HG03066 (cell line): ENCODE measurements around the gene FNTB.

Experiments used
- ATAC-seq: cut with Tn5 transposase; IDR thresholded peaks from one replicate; pipeline ENCODE4 v1.9.1; 2021; ENCODE audit warnings: low read depth; ENCODE audit not compliant: unreplicated experiment

Gene FNTB

DNA sequence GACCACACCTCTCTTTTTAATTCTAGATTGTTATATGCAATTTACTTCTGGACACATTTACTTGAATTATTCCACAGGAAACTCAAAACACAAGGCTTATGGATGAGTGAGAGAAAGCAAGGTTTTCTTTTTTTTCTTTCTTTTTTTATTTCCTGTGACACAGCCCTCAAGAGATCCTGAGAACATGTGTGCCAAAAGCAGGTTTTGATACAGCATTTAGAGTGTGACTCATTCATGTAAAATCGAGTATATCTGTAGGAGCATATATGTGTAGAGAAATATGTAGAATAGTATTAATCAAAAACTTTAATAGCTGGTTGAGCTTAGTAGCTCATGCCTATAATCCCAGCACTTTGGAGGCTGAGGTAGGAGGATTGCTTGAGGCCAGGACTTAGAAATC, 120.0 kb downstream of the FNTB start:
- ATAC-seq = no peak

DNA sequence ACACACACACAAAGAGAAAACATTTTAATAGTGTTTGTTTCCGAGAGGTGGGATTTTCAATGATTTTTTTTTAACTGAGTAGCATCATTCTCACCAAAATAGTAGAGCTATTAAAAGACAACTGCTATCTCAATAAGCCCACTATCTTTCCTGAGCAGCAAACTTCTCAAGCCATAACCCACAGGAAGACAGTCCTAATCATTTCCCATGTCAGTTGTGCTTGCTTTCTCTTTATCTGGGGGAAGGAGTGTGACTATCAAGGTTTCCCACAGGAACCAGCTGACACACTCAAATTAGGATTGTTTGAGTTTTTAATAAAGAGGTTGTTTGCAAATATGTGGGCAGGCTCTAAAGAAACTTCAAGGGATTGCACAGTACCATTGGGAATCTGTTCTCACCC, 120.5 kb downstream of the FNTB start:
- ATAC-seq = no peak

DNA sequence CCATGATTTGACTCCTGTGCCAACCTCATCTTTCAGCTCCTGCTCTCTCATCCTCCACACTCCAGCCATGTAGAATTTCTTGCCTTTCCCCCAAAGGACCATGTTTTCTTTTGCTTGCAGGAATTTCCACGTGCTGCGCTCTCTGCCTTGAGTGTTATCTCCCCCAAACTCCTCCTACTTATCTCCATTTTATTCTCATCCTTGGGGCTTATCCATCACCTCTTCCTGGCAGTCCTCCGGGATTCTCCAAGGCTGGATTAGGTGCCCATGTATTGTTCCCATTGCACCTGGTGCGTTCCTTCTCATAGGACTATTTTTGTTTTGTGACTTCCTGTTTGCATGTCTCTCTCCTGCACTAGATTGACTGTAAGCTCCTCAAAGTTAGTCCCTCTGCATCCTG, 122.7 kb downstream of the FNTB start:
- no peak for ATAC-seq

DNA sequence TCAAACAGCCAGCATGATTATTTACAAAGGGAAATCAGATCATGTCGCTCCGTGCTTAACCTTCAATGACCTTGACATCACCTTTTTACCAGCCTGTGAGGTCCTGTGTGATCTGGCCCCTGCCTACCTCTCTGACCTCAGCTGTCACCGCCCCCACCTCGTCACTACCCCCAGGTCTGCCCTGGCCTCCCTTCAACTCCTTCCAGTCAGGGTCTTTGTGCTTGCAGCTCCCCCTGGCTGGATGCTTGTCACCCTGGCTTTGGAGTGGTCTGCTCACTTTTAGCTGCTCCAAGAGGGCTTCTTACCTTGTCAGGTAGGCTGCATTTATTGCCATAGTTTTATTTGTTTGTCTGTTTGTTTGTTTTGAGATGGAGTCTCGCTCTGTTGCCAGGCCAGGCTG, 123.8 kb downstream of the FNTB start:
- ATAC-seq = no peak
